Measurements from ENCODE around the gene CPLX3. TPM values are rescaled to one million over a fixed set of nuclear protein-coding genes. Genes with fewer than 3 reads are reported as not detected.

The CPLX3 gene
- total and polyA plus RNA-seq, 10 of the 15 experiments (the other 5 are each of a cell fraction or from before 2014, with no cell fraction given), result 0.02 to 0.04 TPM; not detected in 8

DNA sequence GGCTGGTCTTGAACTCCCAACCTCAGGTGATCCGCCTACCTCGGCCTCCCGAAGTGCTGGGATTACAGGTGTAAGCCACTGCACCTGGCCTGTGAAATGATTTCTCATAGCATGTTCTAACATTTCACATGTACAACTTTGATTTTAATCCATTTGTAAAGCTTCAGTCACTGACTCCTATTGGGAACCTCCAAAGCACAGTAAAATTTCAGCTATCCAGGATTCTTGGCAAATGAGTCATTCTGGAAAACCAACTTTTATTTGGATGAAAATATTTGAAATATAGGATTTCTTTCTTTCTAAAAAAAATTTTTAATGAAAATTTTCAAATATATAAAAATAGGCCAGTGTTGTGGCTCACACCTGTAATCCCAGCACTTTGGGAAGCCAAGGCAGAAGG, 16.5 kb upstream of the CPLX3 start (continued):
- TF ChIP-seq, protein P1, sequence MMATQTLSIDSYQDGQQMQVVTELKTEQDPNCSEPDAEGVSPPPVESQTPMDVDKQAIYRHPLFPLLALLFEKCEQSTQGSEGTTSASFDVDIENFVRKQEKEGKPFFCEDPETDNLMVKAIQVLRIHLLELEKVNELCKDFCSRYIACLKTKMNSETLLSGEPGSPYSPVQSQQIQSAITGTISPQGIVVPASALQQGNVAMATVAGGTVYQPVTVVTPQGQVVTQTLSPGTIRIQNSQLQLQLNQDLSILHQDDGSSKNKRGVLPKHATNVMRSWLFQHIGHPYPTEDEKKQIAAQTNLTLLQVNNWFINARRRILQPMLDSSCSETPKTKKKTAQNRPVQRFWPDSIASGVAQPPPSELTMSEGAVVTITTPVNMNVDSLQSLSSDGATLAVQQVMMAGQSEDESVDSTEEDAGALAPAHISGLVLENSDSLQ (IDR thresholded peaks at IDR 0.05), result no peak
- TF ChIP-seq EGR1 (IDR thresholded peaks at IDR 0.05; ENCODE audit: borderline replicate concordance in 1 of 2, low read depth in 2 of 2, low read length in 2 of 2) (no peak), GATAD2B (conservative IDR thresholded peaks at IDR 0.05; ENCODE audit: low read depth) (no peak)

DNA sequence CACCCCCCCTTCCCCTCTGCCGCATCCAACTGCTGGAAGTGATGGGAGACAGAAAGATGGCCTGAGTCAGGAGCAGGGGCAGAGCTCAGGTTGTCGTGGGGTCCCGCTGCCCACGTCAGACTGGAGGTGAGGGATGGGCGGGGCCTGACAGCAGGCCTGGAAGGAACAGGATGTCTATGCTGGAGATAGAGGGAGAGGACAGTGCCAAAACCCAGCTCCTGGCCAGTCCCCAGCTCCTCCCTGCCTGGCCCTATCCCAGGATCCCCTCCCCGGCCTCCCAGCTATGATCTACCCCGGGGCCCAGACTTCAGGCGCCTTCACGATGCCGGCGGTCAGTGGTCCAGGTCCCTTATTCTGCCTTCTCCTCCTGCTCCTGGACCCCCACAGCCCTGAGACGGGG, 13.9 kb upstream of the CPLX3 start, which contains the start of gene LMAN1L:
LMAN1L (plus strand) TSS at position 303 of the 400 bp plus-strand sequence; CDS start at position 323, 20 bp downstream.
- H3K9ac ChIP-seq (ENCODE audit: control insufficient read depth, insufficient read depth, low read length), result no peak within 1 kb of the TSS

More for the DNA sequence above, 13.9 kb upstream of the CPLX3 start, which contains the start of gene LMAN1L:
- H3K4me1 ChIP-seq (ENCODE audit: control insufficient read depth, insufficient read depth, low read length), result no peaks in the 10 kb centered on the region; the same call in 1 of the 2 replicates
- DNase-seq (ENCODE audit: low read depth, low spot score) (no peak), ATAC-seq (no peak), FAIRE-seq (no peak)
- ChIA-PET RAD21 (ENCODE audit: unreplicated experiment) (interaction anchor here (1.2 kb wide), 2 partner anchors 40 to 41 kb away, joined by 3 read pairs; no protein-coding TSS in a partner anchor), SMC1A (ENCODE audit: uncharacterized antibody, unreplicated experiment) (no interaction called here), CTCF (interaction anchor here (0.8 to 1.2 kb wide), 2 partner anchors 42 to 89 kb away, joined by 3 to 4 read pairs; no protein-coding TSS in a partner anchor), POLR2A (interaction anchor here (0.5 kb wide), 1 partner anchor 75 kb away, joined by 3 read pairs; no protein-coding TSS in a partner anchor)
- no peaks in the 10 kb centered on the region for H3K9me3 ChIP-seq (replicated peaks; ENCODE audit: control insufficient read depth, insufficient read depth, low read length)
- BruUV-seq (replicated peaks), result no TSS peak
- 65% methylated on average over 11 of the region's 12 CpGs for WGBS (ENCODE audit: insufficient coverage, insufficient replicate concordance, low lambda C conversion rate, missing lambda C conversion rate)
- no peak within 1 kb of the TSS for H3K4me2 ChIP-seq (ENCODE audit: control insufficient read depth, insufficient read depth)
- H3K27me3 ChIP-seq (replicated peaks in 1 of 2; ENCODE audit: control insufficient read depth in 2 of 2, insufficient read depth in 2 of 2, low read length in 1 of 2), result no peaks in the 10 kb centered on the region
- in situ Hi-C loops (cut with MboI) (no loop called here), intact Hi-C loops (cut with micrococcal nuclease; ENCODE audit: unreplicated experiment) (no loop called here)
- no peaks in the 10 kb centered on the region for H3K36me3 ChIP-seq (ENCODE audit: control insufficient read depth in 2 of 2, insufficient read depth in 2 of 2, low read length in 1 of 2)
- H3K4me3 ChIP-seq, result no peak within 1 kb of the TSS
- no peak within 1 kb of the TSS for H3K27ac ChIP-seq (ENCODE audit: control insufficient read depth, insufficient read depth)
- TF ChIP-seq NFYB (IDR thresholded peaks at IDR 0.05; ENCODE audit: insufficient read depth, low read depth, low read length) (no peak), MEF2A (IDR thresholded peaks at IDR 0.05; ENCODE audit: insufficient read depth, low read depth, low read length) (no peak), NFYA (IDR thresholded peaks at IDR 0.05; ENCODE audit: borderline replicate concordance, low read depth, low read length) (no peak), RCOR1 (conservative IDR thresholded peaks at IDR 0.05; ENCODE audit: low read depth, low read length) (no peak), BCL11A (IDR thresholded peaks at IDR 0.05; ENCODE audit: low read depth, low read length) (no peak)
- TF ChIP-seq, protein P2, sequence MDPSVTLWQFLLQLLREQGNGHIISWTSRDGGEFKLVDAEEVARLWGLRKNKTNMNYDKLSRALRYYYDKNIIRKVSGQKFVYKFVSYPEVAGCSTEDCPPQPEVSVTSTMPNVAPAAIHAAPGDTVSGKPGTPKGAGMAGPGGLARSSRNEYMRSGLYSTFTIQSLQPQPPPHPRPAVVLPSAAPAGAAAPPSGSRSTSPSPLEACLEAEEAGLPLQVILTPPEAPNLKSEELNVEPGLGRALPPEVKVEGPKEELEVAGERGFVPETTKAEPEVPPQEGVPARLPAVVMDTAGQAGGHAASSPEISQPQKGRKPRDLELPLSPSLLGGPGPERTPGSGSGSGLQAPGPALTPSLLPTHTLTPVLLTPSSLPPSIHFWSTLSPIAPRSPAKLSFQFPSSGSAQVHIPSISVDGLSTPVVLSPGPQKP (IDR thresholded peaks at IDR 0.05; ENCODE audit: low read depth, low read length), result no peak
- TF ChIP-seq, protein P3, sequence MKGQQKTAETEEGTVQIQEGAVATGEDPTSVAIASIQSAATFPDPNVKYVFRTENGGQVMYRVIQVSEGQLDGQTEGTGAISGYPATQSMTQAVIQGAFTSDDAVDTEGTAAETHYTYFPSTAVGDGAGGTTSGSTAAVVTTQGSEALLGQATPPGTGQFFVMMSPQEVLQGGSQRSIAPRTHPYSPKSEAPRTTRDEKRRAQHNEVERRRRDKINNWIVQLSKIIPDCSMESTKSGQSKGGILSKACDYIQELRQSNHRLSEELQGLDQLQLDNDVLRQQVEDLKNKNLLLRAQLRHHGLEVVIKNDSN (IDR thresholded peaks at IDR 0.05; ENCODE audit: borderline replicate concordance, extremely low read length, insufficient read depth, low read depth, low read length), result no peak
- no peak within 1 kb of the TSS for H2AFZ ChIP-seq (ENCODE audit: control insufficient read depth, low read depth, low read length)
- no peaks in the 10 kb centered on the region for H4K20me1 ChIP-seq (ENCODE audit: control insufficient read depth, insufficient read depth)
- H3K79me2 ChIP-seq (ENCODE audit: control insufficient read depth, insufficient read depth, low read length), result no peaks in the 10 kb centered on the region

All from GM12878 (cell line).